ENCODE measurements around the gene EDC4. TPM values are rescaled to one million over a fixed set of nuclear protein-coding genes. Genes with fewer than 3 reads are reported as not detected.
A peak's percentile ranks its signal among the peaks of the same experiment; 100 is the strongest.

The EDC4 gene, protein sequence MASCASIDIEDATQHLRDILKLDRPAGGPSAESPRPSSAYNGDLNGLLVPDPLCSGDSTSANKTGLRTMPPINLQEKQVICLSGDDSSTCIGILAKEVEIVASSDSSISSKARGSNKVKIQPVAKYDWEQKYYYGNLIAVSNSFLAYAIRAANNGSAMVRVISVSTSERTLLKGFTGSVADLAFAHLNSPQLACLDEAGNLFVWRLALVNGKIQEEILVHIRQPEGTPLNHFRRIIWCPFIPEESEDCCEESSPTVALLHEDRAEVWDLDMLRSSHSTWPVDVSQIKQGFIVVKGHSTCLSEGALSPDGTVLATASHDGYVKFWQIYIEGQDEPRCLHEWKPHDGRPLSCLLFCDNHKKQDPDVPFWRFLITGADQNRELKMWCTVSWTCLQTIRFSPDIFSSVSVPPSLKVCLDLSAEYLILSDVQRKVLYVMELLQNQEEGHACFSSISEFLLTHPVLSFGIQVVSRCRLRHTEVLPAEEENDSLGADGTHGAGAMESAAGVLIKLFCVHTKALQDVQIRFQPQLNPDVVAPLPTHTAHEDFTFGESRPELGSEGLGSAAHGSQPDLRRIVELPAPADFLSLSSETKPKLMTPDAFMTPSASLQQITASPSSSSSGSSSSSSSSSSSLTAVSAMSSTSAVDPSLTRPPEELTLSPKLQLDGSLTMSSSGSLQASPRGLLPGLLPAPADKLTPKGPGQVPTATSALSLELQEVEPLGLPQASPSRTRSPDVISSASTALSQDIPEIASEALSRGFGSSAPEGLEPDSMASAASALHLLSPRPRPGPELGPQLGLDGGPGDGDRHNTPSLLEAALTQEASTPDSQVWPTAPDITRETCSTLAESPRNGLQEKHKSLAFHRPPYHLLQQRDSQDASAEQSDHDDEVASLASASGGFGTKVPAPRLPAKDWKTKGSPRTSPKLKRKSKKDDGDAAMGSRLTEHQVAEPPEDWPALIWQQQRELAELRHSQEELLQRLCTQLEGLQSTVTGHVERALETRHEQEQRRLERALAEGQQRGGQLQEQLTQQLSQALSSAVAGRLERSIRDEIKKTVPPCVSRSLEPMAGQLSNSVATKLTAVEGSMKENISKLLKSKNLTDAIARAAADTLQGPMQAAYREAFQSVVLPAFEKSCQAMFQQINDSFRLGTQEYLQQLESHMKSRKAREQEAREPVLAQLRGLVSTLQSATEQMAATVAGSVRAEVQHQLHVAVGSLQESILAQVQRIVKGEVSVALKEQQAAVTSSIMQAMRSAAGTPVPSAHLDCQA (N-terminal part only)
- total RNA-seq (2021) (48.8 and 52.7 TPM in 2 replicates), Bru-seq, nascent RNA (percentile 59 among the genes with signal in this experiment), BruChase-seq, experiment 1, labeled RNA remaining after a 2-hour chase (percentile 69 among the genes with signal in this experiment), BruChase-seq, experiment 2, labeled RNA remaining after a 6-hour chase (percentile 89 among the genes with signal in this experiment)
- long read RNA-seq, full-length matches to known transcripts, result 17 of 44 reads
- long read RNA-seq, partial matches to known transcripts, result 8 of 44 reads
- long read RNA-seq, other reads (novel, unspliced or antisense), result 19 of 44 reads

DNA sequence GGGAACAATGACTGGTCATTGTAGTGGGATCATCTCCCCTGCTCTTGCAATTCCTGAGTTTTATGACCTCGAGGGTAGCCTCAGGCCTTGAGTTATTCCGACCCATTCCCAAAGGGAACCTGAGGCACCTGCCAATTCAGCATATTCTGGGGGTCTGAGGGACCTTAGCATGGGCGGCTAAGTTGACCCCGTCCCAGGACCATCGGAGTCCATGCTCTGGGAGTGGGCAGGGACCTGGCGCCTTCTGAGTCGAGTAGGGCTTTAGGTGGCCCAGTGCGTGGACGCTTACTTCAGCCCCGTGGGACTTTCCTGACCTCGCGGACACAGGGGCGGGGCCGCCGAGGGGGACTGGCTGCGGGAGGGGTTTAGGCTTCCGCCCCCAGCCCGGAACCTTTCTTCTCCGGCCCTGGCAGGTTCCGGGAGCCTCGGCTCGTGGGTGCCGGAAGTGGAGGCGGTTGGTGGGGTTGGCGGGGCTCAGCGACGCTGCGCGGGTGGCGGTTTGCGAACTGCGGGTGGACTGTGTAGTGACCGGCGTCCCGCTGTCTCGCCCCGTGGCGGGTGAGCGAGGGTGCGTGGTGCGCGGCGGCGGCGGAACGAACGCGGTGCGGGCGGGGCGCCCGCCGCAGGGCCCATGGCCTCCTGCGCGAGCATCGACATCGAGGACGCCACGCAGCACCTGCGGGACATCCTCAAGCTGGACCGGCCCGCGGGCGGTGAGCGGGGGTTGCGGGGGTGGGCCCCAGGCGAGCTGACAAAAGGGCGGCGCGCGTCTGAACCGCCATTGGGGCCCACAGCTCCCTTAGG, at the start of gene EDC4:
Gene EDC4 (plus strand): TSS at position 422 of the 804 bp plus-strand sequence. CDS start 210 bp downstream, at position 632.
- Histone ChIP-seq H3K27ac (peak within 1 kb of the TSS; percentile 21; the same call in 1 of the 2 replicates), H2AFZ (peak within 1 kb of the TSS; percentile 88), H3K4me2 (peak within 1 kb of the TSS; percentile 85), H3K79me2 (ENCODE audit: low read depth) (peaks cover 30% of the 10 kb centered on the region), H3F3A (ENCODE audit: insufficient read depth, low read depth) (peaks cover 21% of the 10 kb centered on the region), H3K9me2 (ENCODE audit: insufficient read depth) (no peaks in the 10 kb centered on the region), H3K4me1 (replicated peaks; ENCODE audit: insufficient read depth) (peaks cover 11% of the 10 kb centered on the region; the same call in 1 of the 2 replicates), H3K9me3 (ENCODE audit: insufficient read depth, low read depth) (no peaks in the 10 kb centered on the region), H3K36me3 (ENCODE audit: low read depth) (peaks cover 14% of the 10 kb centered on the region), H3K27me3 (ENCODE audit: insufficient read depth, low read depth) (no peaks in the 10 kb centered on the region), H3K4me3 (peak within 1 kb of the TSS; percentile 83), H4K20me1 (ENCODE audit: insufficient read depth) (peaks cover 9% of the 10 kb centered on the region)
- CTCF ChIA-PET, result interaction anchor here (0.6 to 0.7 kb wide), 3 partner anchors 56 to 168 kb away, joined by 4 to 6 read pairs (median 6); no protein-coding TSS in a partner anchor
- POLR2A ChIA-PET (ENCODE audit: unreplicated experiment), result no interaction called here
- no peak for TF ChIP-seq EZH2 (IDR thresholded peaks at IDR 0.05; ENCODE audit: low read depth)
- TF ChIP-seq, protein P1, sequence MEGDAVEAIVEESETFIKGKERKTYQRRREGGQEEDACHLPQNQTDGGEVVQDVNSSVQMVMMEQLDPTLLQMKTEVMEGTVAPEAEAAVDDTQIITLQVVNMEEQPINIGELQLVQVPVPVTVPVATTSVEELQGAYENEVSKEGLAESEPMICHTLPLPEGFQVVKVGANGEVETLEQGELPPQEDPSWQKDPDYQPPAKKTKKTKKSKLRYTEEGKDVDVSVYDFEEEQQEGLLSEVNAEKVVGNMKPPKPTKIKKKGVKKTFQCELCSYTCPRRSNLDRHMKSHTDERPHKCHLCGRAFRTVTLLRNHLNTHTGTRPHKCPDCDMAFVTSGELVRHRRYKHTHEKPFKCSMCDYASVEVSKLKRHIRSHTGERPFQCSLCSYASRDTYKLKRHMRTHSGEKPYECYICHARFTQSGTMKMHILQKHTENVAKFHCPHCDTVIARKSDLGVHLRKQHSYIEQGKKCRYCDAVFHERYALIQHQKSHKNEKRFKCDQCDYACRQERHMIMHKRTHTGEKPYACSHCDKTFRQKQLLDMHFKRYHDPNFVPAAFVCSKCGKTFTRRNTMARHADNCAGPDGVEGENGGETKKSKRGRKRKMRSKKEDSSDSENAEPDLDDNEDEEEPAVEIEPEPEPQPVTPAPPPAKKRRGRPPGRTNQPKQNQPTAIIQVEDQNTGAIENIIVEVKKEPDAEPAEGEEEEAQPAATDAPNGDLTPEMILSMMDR (conservative IDR thresholded peaks at IDR 0.05), result no peak
- DNase-seq, result peak; percentile 50 to 76
- BruUV-seq (replicated peaks), result no TSS peak
- intact Hi-C loops (cut with micrococcal nuclease; ENCODE audit: unreplicated experiment), result no loop called here

DNA sequence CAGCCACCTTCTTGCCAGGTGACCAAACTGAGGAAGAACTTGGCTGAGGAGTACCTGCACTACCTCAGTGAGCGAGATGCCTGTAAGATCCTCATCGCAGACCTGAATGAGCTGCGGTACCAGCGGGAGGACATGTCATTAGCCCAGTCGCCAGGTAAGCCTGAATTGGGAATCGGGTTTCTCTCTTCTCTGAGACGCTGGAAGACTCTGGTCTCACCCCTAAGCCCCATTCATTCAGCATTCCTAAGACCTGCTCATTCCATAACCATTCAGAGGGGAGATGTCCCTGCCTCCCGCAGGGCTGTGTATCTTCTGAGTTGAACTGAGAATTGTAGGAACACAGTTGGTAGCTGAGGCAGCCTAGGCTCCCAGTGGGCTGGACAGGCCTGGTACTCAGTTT, 47.7 kb upstream of the EDC4 start:
- no peaks in the 10 kb centered on the region for H3K27me3 ChIP-seq (ENCODE audit: insufficient read depth, low read depth)
- no peaks in the 10 kb centered on the region for H3K9me2 ChIP-seq (ENCODE audit: insufficient read depth)
- CTCF ChIA-PET, result interaction anchor here (0.8 kb wide), 1 partner anchor 9 kb away, joined by 3 read pairs; no protein-coding TSS in a partner anchor
- DNase-seq, result no peak
- H3K4me3 ChIP-seq, result no peak overlapping the region
- no peak overlapping the region for H2AFZ ChIP-seq
- POLR2A ChIA-PET (ENCODE audit: unreplicated experiment), result no interaction called here
- H3K79me2 ChIP-seq (ENCODE audit: low read depth), result no peaks in the 10 kb centered on the region
- no peaks in the 10 kb centered on the region for H3K9me3 ChIP-seq (ENCODE audit: insufficient read depth, low read depth)
- H3F3A ChIP-seq (ENCODE audit: insufficient read depth, low read depth), result no peaks in the 10 kb centered on the region
- H3K36me3 ChIP-seq (ENCODE audit: low read depth), result no peaks in the 10 kb centered on the region
- H3K4me1 ChIP-seq (replicated peaks; ENCODE audit: insufficient read depth), result no peaks in the 10 kb centered on the region
- H3K4me2 ChIP-seq, result no peak overlapping the region
- H3K27ac ChIP-seq, result no peak overlapping the region
- no TSS peak for BruUV-seq (replicated peaks)
- H4K20me1 ChIP-seq (ENCODE audit: insufficient read depth), result no peaks in the 10 kb centered on the region
- intact Hi-C loops (cut with micrococcal nuclease; ENCODE audit: unreplicated experiment), result no loop called here
- TF ChIP-seq, protein P1 (conservative IDR thresholded peaks at IDR 0.05), result no peak
- TF ChIP-seq EZH2 (IDR thresholded peaks at IDR 0.05; ENCODE audit: low read depth), result no peak
